Measurements from ENCODE around the gene SPATA31D1.

- no peak for TF ChIP-seq CTCF (IDR thresholded peaks at IDR 0.05; ENCODE audit: extremely low read depth in 1 of 2, insufficient read depth in 1 of 2, low read depth in 1 of 2, low read length in 2 of 2)
- TF ChIP-seq FOS (IDR thresholded peaks at IDR 0.05; ENCODE audit: borderline replicate concordance, insufficient read depth, low read length): no peak
- no peak for TF ChIP-seq POLR2AphosphoS5 (IDR thresholded peaks at IDR 0.05; ENCODE audit: insufficient read depth, low read depth, low read length)
- TF ChIP-seq JUN (IDR thresholded peaks at IDR 0.05; ENCODE audit: borderline replicate concordance, insufficient read depth, insufficient read length, low read depth): no peak
Observed at GRCh38 chr9:82020331-82020730, 31.8 kb downstream of the SPATA31D1 start.

All from endothelial cell of umbilical vein (primary cell).